GF-D8 (cell line): ENCODE data around the gene SLC47A1.

Experiments used
- DNase-seq: peaks from one replicate; lab custom pipeline; 2025; lab: John Stamatoyannopoulos, UW

Gene SLC47A1

DNA sequence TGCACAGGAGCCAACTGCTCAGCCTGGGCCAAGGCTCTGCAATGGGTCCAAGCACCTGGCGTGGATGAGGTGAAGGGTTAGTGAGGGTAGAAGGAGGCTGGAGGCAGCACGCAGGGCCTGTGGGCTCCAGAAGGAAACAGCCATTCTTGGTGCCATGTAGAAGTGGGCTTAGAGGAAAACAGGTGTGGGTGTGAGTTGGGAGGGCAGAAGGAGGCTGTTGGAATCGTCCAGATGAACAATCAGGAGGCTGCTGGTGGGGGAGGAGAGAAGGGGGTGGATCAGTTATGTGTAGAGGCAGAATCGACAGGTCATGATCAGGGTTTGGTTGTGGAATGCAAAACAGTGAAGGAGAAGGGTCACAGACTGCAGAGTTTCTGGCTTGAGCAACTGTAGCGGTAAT, 63.2 kb downstream of the SLC47A1 start:
- no peak for DNase-seq

DNA sequence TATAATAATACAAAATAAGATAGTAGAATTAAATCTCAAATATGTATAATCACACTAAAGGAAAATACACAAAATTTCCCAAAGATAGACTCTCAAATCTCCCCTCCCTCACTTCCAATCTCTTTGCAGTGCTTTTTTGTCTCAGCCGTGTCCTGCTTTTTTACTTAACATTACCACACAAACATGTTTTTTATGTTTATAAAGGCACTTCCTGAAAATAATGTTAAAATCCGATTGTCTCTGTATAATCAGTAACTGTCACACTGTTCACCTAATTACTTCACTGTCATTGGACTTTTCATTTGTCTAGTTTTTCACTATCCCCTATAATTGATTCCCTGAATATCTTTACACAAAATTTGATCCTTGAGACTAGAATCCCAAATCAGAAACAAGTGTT, 76.7 kb downstream of the SLC47A1 start:
- no peak for DNase-seq

DNA sequence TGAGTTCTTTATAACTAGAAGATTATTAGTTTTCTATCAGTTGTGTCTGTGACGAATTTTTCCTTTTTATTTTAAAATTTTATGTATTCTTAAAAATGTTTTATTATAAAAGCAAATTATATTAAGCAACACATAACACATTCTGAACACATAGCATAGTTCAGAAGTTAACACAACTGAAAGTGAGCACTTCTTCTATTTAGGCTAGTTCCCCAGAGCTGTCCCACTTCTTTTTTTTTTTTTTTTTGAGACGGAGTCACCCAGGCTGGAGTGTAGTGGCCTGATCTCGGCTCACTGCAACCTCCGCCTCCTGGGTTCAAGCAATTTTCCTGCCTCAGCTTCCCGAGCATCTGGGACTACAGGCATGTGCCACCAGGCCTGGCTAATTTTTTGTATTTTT, 77.2 kb downstream of the SLC47A1 start:
- no peak for DNase-seq

DNA sequence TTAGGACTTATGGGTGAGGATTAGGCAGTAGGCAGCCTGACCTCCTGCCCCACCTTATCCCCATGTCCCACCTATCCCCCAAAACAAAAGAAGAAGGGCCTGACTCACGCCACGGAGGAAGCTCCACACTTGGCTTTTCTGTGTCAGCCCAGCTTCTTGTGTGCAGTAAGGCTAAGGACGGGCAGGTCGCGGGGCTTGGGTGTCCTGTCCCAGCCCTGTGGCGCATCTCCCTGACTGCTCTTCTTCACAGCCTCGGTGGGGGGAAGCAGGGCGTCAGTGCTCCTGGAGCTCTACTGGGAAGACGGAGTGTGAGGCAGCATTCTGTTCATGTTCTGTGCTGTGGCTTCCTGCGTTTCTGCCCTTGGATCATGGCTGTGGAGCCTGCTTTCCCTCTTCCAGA, 80.3 kb downstream of the SLC47A1 start:
- no peak for DNase-seq

DNA sequence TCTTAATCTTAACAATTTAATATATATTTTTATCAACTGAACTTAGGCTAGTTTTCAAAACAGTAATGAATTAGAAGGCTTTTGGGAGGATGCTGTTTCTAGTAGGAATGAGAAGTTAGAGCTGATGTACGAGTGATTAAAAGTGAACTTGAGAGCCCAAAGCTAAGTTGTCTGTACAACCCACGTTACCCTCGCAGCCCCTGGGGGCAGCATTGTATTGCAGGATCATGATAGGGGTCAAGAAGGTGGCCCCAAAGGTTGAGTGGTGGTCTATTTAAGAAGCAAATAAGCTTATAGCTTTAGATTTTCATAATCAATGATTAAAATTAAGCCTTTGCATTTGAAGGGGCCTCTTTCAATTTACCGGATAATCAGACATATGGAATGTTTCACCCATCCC, 81.2 kb downstream of the SLC47A1 start:
- no peak for DNase-seq

DNA sequence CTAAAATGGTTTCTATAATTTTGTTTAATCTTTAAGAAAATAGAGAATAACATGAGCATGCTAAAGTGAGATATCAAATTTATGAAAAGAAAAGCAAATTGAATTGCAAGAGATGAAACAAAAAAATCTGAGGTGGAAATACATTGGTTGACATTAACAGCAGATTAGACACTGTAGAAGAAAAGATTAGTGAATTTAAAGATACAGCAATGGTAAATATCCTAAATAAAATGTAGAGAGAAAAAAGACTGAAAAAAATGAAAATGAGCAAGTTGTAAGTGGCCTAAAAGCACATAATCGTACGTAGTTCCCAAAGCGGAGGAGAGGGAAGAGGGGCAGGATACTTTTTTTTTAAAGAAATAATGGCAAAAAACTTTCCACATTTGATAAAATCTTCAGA, 84.4 kb downstream of the SLC47A1 start:
- no peak for DNase-seq

DNA sequence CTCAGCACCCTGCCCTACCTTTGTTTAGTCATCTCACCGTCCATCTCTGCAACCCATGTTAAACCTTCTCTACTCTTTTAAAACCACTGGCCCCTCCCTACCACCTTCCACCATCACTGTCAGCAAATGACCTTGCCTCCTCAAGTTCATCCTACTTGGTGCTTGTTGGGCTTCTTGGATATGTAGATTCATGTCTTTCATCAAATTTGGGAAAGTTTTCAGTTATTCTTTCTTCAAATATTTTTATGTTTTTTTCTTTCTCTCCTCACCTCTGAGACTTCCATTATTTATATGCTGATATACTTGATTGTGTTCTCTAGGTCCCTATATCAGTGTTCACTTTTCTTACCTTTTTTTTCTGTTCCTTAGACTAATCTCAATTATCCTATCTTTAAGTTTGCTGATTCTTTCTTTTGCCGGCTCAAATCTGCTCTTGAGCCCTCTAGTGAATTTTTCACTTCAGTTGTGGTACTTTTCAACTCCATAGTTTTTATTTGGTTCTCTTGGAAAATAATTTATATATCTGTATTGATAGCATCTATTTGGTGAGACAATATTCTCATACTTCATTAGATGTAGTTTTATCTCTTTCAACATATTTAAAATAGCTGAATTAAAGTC, 86.2 kb downstream of the SLC47A1 start:
- DNase-seq = no peak

DNA sequence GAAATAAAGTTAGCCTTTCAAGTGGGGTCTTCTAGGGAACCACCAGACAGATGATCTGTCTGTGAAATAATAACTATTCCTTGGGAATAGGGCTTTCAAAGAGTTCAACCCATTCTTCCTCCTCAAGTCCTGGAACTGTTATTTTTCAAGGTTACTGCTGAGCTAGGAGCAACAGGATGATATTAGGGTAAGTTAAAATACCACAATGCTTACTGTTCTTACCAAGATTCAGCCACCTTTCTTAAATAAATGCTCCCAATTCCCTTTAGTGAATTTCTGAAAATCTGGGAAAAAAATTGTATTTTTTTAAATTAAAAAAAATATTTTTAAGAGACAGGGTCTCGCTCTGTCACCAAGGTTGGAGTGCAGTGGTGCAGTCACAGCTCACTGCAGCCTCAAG, 88.0 kb downstream of the SLC47A1 start:
- no peak for DNase-seq

DNA sequence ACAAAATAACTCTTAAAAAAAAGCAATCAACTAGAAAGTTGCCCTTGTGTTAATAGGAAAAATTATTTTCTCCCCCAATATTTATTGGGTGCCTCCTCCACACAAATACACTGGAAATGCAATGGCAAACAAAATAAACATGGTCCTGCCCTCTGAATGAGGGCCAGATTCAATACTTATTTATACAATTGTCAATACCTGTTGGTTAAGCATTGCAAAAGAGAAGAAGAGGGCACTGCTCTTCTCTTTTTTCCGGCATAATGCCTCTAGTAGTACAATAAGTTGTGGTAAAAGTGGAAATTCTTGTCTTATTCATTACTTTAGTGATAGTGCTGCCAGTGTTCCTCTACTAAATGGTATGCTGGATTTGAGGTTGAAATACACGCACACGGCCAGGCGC, 92.4 kb downstream of the SLC47A1 start:
- DNase-seq = no peak
